HG02623 (cell line): Measurements from ENCODE around the gene BTBD2.

Source experiments
- ATAC-seq: cut with Tn5 transposase; IDR thresholded peaks from one replicate; pipeline ENCODE4 v1.9.1; 2021; ENCODE audit warnings: moderate library complexity; ENCODE audit not compliant: unreplicated experiment

Gene BTBD2

GRCh38 chr19:1968279-1969175 is 47.0 kb downstream of the BTBD2 start:
- ATAC-seq, result no peak

- ATAC-seq, result no peak
These were observed 48.4 kb downstream of the BTBD2 start for GRCh38 chr19:1967087-1967608.

DNA sequence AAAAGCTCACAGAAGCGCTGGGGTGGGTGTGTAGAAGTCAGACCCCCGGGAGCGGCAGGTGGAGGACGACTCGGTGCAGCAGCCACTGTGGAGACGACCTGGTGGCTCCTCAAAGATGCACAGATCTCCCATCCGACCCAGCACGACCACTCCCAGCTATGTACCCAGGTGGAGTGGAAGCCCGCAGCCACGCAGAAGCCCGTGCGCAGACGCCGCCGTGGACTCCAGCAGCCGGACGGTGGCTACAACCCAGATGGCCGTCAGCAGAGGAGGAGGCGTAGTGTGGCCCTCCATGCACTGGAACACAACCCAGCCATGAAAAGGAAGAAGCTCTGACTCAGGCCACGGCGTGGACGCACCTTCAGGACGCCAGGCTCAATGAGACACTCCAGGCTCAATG is 52.8 kb downstream of the BTBD2 start:
- no peak for ATAC-seq

GRCh38 chr19:1961000-1961883 is 54.3 kb downstream of the BTBD2 start:
- ATAC-seq, result no peak

GRCh38 chr19:1959928-1960589 is 55.5 kb downstream of the BTBD2 start:
- ATAC-seq, result no peak

GRCh38 chr19:1957562-1958248 is 57.8 kb downstream of the BTBD2 start:
- ATAC-seq, result no peak

GRCh38 chr19:1956868-1957492 is 58.5 kb downstream of the BTBD2 start:
- no peak for ATAC-seq

GRCh38 chr19:1956122-1956494 is 59.4 kb downstream of the BTBD2 start:
- ATAC-seq, result no peak

DNA sequence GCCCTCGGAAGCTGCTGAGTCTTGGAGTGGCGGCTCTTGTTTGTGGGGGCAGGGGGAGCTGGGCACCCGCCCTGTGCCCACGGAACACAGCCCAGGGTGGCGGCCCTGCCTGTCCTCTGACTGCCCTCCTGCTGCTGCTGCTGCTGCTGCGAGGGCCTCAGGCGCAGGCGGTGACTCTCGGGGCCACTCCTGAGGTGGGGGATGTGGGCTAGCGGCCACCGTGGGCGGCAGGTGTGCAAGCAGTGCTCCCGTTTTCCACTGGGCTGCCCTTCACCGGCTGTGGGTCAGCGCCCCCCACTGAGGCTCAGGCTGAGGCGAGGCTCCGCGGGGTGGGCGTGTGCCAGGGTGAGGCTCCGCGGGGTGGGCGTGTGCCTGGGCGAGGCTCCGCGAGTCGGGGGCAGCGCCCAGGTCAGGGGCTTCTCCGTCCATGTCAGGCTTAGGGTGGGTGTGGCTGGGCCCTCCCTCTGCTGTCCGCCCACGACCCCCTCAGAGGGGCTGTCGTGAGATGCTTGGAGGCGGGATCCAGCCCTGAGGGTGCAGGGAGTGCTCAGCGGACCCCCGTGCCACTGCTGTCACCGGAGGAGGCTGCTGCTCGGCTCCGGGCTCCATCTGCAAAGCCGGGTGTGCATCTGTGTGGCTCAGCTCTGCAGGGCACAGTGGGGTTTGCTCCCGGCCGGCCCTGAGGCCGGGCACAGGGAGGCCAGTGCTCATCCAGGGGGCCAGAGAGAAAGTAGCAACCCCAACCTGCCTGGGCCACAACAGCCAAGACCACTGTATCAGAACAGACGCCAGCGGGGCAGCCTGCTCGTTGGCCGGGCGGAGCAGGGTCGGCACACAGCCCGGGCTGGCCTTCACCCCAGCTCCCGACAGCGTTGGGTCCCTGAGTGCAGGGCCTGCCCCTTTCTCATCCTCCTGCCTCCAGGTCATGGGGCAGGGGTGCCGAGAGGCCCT is 60.1 kb downstream of the BTBD2 start:
- ATAC-seq, result no peak

GRCh38 chr19:1954532-1954933 is 61.0 kb downstream of the BTBD2 start:
- no peak for ATAC-seq

- no peak for ATAC-seq
These were observed 61.9 kb downstream of the BTBD2 start for GRCh38 chr19:1953441-1954094.

- no peak for ATAC-seq
These were observed 62.5 kb downstream of the BTBD2 start for GRCh38 chr19:1953037-1953436.

DNA sequence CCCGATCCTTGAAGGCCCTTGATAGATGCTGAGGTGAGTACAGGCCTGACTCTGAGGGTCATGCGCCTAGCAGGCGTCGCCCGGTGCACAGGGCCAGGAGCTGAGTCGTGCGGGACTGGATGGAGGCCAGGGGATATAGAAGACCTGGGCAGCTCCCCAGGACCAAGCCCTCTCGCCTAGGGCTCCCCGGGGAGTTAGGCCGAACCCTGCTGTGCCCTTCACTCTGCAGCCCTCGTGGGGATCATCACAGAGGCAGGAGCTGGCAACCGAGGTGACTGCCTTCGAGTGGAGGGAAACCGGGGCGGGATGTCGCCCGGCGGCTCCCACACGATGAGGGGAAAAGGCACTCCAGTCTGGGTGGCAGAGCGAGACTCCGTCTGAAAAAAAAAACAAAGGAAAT is 62.9 kb downstream of the BTBD2 start:
- no peak for ATAC-seq

- no peak for ATAC-seq
These were observed 64.9 kb downstream of the BTBD2 start for GRCh38 chr19:1950640-1951039.

DNA sequence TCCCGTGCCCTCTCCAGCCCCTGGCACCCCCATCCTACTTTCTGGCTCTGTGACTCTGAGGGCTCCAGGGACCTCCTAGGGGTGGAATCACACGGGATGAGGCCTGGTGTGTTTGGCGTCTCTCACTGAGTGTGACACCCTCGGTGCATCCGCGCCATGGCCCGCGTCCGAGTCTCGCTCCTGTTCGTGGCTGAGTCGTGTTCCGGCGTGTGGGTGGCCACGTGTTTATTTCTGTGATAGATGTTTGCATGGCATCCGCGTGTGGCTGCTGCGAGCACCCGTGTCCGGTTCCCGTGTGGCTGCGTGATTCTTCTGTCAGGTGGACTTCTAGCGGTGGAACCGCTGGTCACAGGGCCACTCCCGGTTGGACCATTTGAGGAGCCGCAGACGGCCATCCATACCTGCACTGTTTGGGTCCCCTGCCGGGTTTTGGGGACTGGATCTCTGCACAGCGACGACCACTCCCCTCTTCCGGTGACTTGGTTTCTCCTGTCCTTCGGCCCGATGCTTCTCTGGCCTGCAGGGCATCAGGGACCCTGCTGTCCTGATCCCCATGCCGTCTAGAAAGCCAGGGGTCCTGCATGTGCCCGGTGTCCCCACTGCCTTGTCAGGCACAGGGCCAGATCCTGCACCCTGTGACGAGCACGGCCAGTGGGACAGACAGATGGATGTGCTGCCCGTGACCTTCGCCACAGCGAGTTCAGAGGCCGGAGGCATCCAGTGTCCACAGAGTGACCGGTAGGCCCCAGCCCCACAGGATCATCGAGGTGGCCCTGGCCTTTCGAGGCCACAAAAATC is 66.0 kb downstream of the BTBD2 start:
- no peak for ATAC-seq

DNA sequence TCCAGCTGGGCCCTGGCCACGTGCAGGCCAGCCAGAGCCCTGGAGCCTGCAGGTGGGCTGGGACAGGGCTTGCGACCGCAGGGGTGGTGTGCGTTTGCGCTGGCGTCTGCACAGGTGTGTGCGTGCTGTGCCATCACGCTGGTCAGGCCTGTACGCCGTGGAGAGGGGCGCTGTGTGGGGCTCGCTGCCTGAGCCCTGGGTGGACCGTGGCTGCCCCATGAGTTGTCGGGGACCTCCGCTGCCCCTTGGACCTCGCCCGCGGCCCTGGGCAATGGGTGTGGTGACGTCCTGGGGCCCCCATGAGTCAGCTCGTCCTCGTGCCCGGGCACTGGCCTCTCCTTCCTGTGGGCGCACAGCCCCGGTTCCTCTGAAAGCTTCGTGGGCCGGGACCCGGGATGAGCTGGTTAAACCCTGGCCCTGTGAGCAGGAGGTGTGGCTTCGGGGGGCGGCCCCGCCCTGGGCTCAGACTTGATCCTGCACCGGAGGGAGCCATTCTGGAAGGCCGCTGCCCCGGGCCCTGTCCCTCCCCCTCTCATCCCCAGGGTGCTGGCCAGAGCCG is 67.8 kb downstream of the BTBD2 start:
- ATAC-seq, result no peak

GRCh38 chr19:1945899-1946298 is 69.6 kb downstream of the BTBD2 start:
- ATAC-seq, result no peak
